ENCODE measurements around the gene MALAT1.

MALAT1 gene

DNA sequence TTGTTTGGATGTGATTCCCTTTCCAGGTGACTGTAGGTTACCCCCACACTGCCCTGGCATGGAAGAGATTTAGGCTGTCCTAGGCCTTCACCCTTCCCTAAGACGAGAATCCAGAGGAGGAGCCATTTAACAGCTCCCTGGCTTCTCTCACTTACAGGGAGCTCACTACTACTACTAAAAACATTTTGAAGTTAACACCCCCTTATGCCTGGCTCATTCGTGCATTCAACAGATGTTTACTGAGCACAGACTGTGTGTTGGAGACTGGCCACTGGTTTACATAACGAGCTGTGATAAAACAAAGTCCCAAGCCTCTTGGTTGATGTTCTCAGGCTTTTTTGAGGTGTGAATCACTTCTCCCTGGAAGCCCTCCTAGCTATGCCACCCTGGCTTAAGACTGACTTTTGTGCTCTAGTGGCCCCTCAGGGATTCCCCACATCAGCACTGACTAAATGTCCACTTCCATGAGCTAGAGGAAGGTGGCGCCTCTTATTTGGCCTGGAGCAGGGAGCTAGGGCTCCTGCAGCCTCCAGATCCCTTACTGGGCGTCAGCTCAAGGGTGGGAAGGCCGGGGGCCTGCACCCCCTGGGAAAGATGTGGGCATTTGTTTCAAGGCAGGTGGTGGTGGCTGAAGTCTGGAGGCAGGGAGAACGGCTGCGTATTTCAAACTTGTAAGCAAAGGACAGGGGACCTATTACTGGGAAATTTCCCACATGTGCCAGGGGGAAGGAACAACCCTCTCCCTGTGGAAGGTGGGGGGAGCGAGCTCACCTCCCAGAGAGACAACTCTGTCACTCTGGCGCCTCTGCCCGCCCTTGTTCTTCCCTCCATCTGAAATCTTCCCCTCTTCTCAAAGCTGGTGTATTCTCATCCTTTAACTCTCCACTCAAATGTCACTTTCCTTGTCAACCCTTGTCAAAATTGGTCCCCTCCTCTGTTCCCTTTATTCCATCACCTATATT lies 19.4 kb upstream of the MALAT1 start:
- DNase-seq: no peak

DNA sequence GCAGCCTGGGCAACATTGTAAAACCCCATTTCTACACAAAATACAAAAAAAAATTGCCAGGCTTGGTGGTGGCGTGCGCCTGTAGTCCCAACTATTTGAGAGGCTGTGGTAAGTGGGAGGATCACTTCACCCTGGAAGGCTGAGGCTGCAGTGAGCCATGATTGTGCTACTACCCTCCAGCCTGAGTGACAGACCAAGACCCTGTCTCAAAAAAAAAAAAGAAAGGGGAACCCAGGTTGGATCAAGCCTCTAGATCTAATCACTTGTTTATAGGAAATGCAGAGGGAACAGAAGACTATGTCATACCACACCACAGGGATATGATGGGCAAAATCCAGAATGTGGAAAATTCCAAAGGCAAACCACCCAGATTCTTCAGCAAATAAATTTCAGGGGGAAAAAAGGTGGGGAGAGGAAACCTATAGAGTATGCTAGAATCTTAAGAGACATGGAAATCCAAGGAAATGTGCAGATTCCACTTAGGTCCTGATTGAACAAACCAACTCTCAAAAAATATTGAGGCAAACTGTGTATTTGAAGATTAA lies 16.5 kb upstream of the MALAT1 start:
- DNase-seq: no peak

GRCh38 chr11:65485920-65486219 lies 13.0 kb upstream of the MALAT1 start:
- DNase-seq: no peak

GRCh38 chr11:65486570-65487466 lies 12.0 kb upstream of the MALAT1 start:
- no peak for DNase-seq

GRCh38 chr11:65487467-65488272 lies 11.2 kb upstream of the MALAT1 start:
- DNase-seq: peak; percentile 95

DNA sequence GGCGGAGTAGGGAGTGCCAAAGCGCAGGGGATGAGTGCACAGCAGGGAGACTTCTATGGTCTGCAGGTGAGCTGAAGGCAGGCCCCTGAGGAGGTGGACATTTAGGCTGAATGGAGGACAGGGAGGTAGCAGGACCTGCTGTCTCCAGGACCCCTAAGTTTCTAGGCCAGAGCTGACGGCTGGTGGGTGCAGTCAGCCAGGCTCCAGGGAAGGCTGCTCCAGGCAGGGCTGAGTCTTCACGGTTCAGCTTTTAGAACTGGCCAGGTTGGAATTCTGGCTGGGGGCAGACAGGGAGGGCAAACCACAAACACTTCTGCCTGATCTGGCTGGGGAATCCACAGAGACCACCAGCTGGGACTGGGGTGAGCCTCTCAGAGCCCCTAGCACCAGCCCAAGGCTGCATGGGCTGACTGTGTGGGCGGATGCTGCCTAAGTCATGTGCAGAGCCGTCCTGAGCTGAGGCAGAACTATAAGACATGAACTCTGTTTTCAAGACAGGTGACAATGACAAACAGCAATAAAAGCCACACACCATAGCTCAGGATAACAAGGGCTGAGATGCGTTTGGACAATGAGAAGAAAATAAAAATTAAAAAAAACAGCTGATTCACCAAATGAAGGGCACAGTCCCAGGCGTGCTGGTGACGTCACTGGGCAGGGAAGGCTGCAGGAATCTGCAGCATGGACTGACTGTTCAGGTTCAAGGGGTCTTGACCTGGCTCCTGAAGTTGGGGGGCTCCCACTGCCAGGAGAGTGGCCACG lies 10.4 kb upstream of the MALAT1 start:
- DNase-seq: no peak

GRCh38 chr11:65489035-65489705 lies 9.7 kb upstream of the MALAT1 start:
- DNase-seq: peak; percentile 79

- DNase-seq: peak; percentile 78
These were observed 9.0 kb upstream of the MALAT1 start for GRCh38 chr11:65489706-65490320.

- DNase-seq: no peak
These were observed 7.7 kb upstream of the MALAT1 start for GRCh38 chr11:65491163-65491465.

- DNase-seq: peak; percentile 56
These were observed 7.0 kb upstream of the MALAT1 start for GRCh38 chr11:65491614-65492386.

DNA sequence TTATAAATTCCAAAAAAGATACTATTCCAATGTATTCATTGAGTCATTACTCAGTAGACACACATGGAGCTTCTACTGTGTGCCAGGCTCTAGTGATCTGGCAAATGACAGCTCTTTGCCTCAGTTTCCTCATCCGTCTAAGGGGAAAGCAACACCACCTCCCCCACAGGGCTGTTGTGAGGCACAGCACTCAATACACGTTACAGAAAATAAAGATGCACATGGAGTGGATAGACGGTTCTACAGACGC lies 6.5 kb upstream of the MALAT1 start:
- no peak for DNase-seq

DNA sequence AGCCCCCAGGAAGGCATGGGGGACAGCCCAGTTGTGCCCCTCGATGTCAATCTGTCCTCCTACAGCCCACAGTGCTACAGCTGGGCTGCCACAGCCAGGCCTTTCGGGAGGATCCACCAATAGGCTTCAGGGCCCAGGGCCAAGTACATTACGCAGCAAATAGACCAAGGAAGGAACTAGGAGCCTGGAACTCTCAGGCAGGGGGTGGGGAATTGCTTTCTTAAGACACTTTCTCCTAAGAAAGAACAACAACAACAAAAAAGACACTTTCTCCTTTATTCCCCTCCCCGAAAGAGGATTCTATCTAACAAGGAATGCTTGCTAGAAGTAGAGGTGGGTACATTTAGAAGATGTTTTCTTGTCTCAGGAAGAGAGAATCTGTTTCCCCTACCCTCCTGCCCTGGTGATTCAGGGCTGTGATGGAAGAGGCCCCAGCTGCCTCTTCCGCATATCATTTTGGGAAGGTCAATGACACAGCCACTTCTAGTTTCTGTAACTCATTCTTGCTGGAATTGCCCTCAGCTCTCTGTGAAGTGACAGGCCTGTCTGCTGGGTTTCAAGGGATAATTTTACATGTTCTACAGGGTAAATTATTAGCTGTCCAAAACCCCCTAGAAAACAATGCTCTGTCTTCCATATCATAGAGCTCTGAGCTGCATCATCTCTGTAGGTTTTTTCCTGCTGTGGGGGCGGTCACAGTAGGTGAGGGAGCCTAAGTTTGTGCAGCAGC lies 6.0 kb upstream of the MALAT1 start:
- peak; percentile 78 for DNase-seq

DNA sequence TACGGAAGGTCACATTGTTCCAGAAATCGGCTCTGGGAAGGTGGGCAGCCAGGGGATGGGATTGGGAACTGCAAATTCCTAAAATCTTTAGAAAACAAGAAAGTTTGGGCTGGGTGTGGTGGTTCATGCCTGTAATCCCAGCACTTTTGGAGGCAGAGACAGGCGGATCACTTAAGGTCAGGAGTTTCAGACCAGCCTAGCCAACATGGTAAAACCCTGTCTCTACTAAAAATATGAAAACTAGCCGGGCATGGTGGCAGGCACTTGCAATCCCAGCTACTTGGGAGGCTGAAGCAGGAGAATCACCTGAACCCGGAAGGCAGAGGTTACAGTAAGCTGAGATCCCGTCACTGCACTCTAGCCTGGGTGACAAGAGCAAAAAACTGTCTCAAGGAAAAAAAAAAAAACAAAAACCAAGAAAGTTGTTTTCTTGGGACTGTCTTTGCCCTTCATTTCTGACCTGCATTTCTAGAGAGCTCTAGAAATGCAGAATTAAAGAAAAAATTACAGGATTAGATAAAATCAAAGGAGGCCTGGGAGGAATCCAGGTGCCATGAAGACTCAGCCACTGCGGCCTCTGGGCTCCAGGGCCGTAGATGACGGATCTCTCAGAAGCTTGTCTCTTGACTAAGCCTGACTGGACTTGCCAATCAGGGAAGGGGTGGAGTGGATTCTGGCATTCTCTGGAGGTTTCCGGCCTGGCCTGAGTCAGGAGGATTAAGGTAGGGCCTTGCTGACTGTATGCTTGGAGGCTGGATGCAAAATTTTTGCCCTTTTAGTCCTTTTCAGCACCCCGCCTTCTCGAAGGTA lies 5.3 kb upstream of the MALAT1 start:
- no peak for DNase-seq

DNA sequence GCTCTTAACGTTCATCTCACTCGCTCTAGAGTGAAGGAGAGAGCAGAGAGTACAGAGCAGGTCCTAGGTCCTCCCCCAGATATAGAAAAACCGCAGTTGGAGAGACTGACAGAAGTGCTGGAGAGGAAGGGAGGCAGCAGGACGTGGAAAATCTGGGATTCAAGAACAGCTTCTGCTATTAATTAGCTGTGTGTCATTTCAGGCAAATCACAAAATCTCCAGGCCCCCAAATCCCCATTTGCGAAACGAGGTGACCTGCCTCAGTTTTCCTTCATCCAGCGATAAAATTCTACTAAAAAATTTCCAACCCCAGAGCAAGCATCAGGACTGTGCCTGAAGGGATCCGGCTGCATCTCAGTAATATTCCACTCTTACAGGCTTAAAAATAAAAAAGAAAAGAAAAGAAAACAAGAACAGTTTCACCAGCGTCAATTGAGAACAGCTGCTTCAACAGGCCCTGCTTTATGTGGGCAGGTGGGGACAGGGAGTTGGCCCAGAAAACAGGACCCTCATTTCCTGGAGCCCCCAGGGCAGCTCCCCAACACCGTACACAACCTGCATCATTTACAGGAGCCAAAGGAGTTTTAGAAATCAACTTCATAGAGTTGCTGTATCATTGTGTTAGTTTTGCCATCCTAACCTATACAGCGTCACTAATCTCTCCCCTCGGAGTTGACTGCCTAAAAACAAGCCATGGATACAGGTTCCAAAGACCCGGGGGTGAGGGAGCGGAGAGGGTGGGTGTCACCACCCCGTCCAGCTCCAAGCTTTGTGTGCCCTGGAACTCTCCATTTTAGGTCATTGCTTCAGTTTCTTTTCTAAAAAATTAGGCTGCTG lies 2.3 kb upstream of the MALAT1 start:
- peak; percentile 69 for DNase-seq

DNA sequence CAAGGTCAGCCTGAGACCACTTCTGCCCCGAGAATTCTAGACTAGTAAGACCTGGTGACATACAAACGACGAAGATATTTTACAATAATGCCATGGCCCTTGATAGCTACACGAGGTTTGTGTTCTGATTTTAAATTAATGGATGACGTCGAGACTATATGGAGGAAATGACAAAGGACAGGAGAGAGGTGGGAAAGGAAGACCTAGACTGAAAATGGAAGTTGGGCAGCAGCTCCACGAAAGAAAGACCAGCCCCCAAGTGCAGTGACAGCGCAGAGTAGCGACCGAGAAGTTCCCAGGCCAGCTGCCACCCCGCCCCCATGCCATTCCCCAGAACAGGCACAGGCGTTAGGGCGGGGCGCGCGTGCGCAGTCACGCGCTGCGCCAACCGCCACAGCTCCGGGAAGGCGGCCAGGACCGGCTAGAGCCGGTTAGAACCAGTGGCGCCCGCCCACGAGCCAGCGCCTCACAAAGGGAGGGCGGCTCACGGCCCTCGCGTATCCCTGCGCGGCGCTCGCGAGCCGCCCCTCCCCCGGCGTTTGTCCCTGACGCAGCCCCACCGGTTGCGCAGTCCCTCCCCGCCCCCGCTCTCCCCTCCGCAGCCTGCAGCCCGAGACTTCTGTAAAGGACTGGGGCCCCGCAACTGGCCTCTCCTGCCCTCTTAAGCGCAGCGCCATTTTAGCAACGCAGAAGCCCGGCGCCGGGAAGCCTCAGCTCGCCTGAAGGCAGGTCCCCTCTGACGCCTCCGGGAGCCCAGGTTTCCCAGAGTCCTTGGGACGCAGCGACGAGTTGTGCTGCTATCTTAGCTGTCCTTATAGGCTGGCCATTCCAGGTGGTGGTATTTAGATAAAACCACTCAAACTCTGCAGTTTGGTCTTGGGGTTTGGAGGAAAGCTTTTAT lies 1.5 kb upstream of the MALAT1 start:
- peak; percentile 100 for DNase-seq

DNA sequence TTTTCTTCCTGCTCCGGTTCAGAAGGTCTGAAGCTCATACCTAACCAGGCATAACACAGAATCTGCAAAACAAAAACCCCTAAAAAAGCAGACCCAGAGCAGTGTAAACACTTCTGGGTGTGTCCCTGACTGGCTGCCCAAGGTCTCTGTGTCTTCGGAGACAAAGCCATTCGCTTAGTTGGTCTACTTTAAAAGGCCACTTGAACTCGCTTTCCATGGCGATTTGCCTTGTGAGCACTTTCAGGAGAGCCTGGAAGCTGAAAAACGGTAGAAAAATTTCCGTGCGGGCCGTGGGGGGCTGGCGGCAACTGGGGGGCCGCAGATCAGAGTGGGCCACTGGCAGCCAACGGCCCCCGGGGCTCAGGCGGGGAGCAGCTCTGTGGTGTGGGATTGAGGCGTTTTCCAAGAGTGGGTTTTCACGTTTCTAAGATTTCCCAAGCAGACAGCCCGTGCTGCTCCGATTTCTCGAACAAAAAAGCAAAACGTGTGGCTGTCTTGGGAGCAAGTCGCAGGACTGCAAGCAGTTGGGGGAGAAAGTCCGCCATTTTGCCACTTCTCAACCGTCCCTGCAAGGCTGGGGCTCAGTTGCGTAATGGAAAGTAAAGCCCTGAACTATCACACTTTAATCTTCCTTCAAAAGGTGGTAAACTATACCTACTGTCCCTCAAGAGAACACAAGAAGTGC lies 661 bp upstream of the MALAT1 start:
- peak; percentile 83 for DNase-seq

- DNase-seq: no peak
These were observed 193 bp upstream of the MALAT1 start for GRCh38 chr11:65498727-65498976.

Data from right forelimb (tissue), 1 donor.